Aorta (tissue), 5 donors: ENCODE results near the gene TAC3. TPM values are rescaled to one million over a fixed set of nuclear protein-coding genes. Genes with fewer than 3 reads are reported as not detected.

Source experiments
- ATAC-seq: fragments of 200-7000 bp; cut with Tn5 transposase; one replicate; pipeline ENCODE4 v1.9.1; 2022; ENCODE audit warnings: moderate library complexity; ENCODE audit not compliant: low FRiP score
- DNase-seq, 2 donors: peaks; one replicate each; pipeline ENCODE4 v3.0.0-alpha.2; 2020
- H3K27ac ChIP-seq, 2 donors: one replicate each; pipeline ENCODE4 v1.5.1; 2013; ENCODE audit warnings: low read length in 2 of 2, mild to moderate bottlenecking in 2 of 2, moderate library complexity in 2 of 2, control low read depth in 1 of 2, inconsistent platforms in 1 of 2, low read depth in 1 of 2
- H3K27me3 ChIP-seq, 2 donors: one replicate each; pipeline ENCODE4 v1.6.1; 2013; ENCODE audit warnings: control low read depth in 1 of 2, low read length in 1 of 2, mild to moderate bottlenecking in 1 of 2, moderate library complexity in 1 of 2; ENCODE audit not compliant: insufficient read depth in 2 of 2, control insufficient read depth in 1 of 2
- H3K36me3 ChIP-seq, 2 donors: one replicate each; pipeline ENCODE4 v1.6.1; 2013; ENCODE audit warnings: control low read depth in 1 of 2, low read length in 1 of 2, mild to moderate bottlenecking in 1 of 2; ENCODE audit not compliant: insufficient read depth in 2 of 2, control insufficient read depth in 1 of 2
- H3K4me1 ChIP-seq, 2 donors: one replicate each; pipeline ENCODE4 v1.6.1; 2013; ENCODE audit warnings: low read length in 2 of 2, control low read depth in 1 of 2, mild to moderate bottlenecking in 1 of 2, moderate library complexity in 1 of 2; ENCODE audit not compliant: insufficient read depth in 2 of 2, control insufficient read depth in 1 of 2
- H3K4me3 ChIP-seq, 2 donors: one replicate each; pipeline ENCODE4 v1.5.1; 2013; ENCODE audit warnings: low read length in 2 of 2, control low read depth in 1 of 2, mild to moderate bottlenecking in 1 of 2
- H3K9me3 ChIP-seq: one replicate; pipeline ENCODE4 v1.6.1; 2013; ENCODE audit warnings: mild to moderate bottlenecking, low read length; ENCODE audit not compliant: control insufficient read depth
- WGBS, 2 donors: extraction: QIAGEN DNeasy Blood & Tissue Kit; methylation state at CpG; one replicate each; pipeline ENCODE4 v1.1.7; 2013; 5-methylcytosine and 5-hydroxymethylcytosine counted together
- intact Hi-C, 2 donors: fragments of 100-400 bp; cut with DNase I; formaldehyde crosslinking; loops; one replicate each; pipeline versions ENCODE4 v1.14.2 to v1.15.0; 2022
- polyA plus RNA-seq, 2 donors: library from polyadenylated mRNA; stranded (reverse); fragments of 200-250 nt; gene quantifications; one replicate each; pipeline ENCODE4 v1.2.3, GENCODE V29; 2013
- total RNA-seq, 2 donors: library from RNA; stranded (reverse); fragmentation: NEBNext Ultra II Directional; extraction: Animal tissue kit (Norgen Biotek cat#: 25700); gene quantifications; one replicate each; pipeline ENCODE4 v1.2.1, GENCODE V29; 2021
- donor health status: healthy with polysubstance abuse.
- donor health status: Bipolar disorder and iron deficiency.
- donor health status: DM: no; HTN: no; CAD: no.
- donor health status: DM: no; HTN: no; CAD: no.
- donor health status: DM: yes; HTN: yes; CAD: no.

Gene TAC3
- total and polyA plus RNA-seq, 4 donors, result 0.88 TPM; not detected in 3

DNA sequence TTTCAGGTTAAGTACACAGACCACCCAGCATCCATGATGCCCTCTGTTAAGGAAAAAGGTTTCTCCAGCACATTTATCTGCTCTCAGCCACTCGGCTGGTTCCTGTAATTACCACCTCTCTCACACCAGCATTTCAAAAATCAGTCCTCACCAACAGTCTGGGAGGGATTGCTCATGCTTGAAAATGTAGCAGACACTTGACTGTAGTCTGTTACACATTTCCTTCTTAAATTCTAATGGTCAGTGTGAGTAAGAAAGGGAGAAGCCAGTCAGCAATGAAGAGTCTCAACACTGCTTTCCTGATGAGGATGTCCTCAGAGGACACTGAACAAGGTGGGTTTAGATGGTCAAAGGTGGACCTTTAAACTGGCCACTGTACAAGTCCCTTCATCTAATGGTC, 15.9 kb downstream of the TAC3 start:
- Histone ChIP-seq H3K9me3 (no peaks in the 10 kb centered on the region), H3K27me3 (no peaks in the 10 kb centered on the region), H3K27ac (no peak overlapping the region), H3K4me1 (no peaks in the 10 kb centered on the region), H3K36me3 (peaks cover 0 to 5% of the 10 kb centered on the region in 2 donors), H3K4me3 (no peak overlapping the region)
- WGBS, 2 donors, result 61 to 68% methylated on average over 1 of the region's 1 CpG
- no peak for DNase-seq
- no peak for ATAC-seq
- intact Hi-C loops, result no loop called here

DNA sequence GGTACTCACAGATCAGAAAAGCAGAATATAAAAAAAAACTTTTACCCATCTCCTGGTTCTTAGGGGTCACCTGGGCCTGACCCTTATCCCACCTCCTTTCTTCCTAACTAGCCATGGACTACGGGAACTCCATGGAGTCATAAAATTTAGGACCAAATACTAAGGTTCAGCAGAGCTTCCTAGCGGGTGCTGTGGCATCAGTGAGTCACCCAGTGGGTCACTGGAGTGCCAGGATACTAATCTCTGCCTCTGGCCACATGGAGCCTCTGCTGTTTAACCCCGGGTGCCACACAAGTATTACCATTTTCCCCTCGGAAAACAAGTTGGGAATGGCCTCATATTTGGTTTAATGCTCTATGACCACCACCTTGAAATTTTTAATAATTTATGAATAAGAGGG, 16.9 kb downstream of the TAC3 start:
- WGBS, 2 donors, result 76 to 77% methylated on average over 4 of the region's 4 CpGs
- Histone ChIP-seq H3K4me3 (no peak overlapping the region), H3K9me3 (no peaks in the 10 kb centered on the region), H3K27me3 (no peaks in the 10 kb centered on the region), H3K36me3 (peaks cover 0 to 5% of the 10 kb centered on the region in 2 donors), H3K4me1 (no peaks in the 10 kb centered on the region), H3K27ac (no peak overlapping the region)
- DNase-seq, result no peak
- intact Hi-C loops, result no loop called here
- ATAC-seq, result no peak

DNA sequence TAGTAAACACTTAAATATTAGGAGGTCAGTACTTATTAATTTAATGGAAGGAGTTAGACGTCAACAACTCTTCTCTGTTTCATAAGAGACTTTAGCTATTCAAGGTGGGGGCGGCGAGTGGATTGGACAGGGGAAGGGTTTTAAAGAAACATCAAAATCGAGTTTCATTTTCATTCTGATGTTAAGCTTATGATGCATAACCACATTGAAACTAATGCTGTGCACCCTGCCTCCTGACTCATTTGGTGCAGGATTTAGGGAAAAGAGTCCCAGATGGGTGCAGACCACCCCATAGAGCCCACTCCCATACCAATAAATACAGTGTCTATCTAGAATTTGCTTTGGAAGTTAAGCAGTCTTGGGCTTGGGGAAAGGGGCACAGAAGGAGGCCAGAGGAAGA, 17.3 kb downstream of the TAC3 start:
- Histone ChIP-seq H3K4me1 (no peaks in the 10 kb centered on the region), H3K36me3 (peaks cover 0 to 5% of the 10 kb centered on the region in 2 donors), H3K27me3 (no peaks in the 10 kb centered on the region), H3K4me3 (no peak overlapping the region), H3K9me3 (no peaks in the 10 kb centered on the region), H3K27ac (no peak overlapping the region)
- ATAC-seq (no peak), DNase-seq (no peak)
- intact Hi-C loops, result no loop called here
- whole genome bisulfite sequencing, 2 donors, result 70 to 76% methylated on average over 4 of the region's 4 CpGs

DNA sequence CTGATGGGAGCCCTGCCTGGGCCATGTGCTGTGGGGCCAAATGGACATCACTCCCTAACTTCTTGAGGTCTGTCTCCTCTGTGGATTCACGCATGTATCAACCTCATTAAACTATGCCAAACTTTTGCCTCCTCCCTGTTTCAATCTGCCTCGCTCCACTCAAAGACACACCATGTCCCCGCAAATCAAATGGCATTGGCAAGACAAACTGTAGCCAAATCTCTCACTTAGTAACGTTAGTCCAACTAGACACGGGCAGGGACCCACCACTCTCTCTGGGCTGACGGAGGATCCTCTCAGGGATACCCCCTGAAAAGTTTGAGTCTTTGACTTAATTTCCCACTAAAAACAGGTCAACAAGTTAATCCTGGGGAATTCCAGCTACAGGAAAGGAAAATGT, 18.0 kb downstream of the TAC3 start:
- no peaks in the 10 kb centered on the region for H3K9me3 ChIP-seq
- no peaks in the 10 kb centered on the region for H3K4me1 ChIP-seq
- no peak for ATAC-seq
- WGBS, 2 donors, result 77 to 83% methylated on average over 6 of the region's 6 CpGs
- no peak overlapping the region for H3K4me3 ChIP-seq
- intact Hi-C loops, result no loop called here
- H3K27me3 ChIP-seq, result no peaks in the 10 kb centered on the region
- no peak for DNase-seq
- H3K27ac ChIP-seq, result no peak overlapping the region
- H3K36me3 ChIP-seq, result peaks cover 0 to 3% of the 10 kb centered on the region in 2 donors

DNA sequence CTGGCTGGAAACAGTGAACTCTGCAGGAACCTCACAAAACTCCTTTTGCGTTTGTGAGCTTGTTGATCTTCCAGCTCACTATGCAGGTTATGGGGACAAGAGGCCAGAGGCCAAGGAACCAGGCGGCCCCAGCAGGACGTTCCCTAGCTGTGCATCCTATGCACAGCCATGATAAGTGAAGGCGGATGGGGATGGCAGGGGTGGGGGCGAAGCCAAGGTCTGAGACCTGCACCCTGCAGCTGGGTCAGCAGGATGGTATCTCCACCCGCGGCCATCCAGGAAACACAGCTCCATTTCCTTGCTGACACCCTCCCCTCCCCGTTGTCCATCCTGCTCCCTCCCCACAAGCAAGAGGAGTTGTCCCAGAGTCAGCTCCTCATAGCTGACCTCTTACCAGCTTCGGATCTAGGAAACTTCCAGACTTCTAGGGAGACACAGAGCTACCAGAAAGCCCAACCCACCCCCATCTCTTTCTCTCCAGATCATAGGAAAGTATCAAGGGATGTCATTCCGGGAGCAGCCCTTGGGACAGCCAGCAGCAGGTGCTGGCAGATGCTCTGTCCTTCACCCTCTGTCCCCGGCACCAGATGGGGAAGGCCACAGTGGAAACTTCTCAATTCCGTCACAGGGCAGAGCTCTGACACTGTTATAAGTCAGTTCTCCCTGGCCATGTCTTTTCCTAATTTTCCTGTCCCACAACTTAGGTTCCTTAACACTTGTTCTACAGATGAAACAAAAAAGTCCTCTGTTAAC, 19.4 kb downstream of the TAC3 start:
- no peaks in the 10 kb centered on the region for H3K4me1 ChIP-seq
- H3K27me3 ChIP-seq, result no peaks in the 10 kb centered on the region
- ATAC-seq, result no peak
- WGBS, 2 donors, result 70 to 72% methylated on average over 12 of the region's 12 CpGs
- H3K4me3 ChIP-seq, result no peak overlapping the region
- DNase-seq, result no peak
- H3K9me3 ChIP-seq, result no peaks in the 10 kb centered on the region
- H3K27ac ChIP-seq, result no peak overlapping the region
- intact Hi-C loops, result no loop called here
- peaks cover 0 to 2% of the 10 kb centered on the region in 2 donors for H3K36me3 ChIP-seq

DNA sequence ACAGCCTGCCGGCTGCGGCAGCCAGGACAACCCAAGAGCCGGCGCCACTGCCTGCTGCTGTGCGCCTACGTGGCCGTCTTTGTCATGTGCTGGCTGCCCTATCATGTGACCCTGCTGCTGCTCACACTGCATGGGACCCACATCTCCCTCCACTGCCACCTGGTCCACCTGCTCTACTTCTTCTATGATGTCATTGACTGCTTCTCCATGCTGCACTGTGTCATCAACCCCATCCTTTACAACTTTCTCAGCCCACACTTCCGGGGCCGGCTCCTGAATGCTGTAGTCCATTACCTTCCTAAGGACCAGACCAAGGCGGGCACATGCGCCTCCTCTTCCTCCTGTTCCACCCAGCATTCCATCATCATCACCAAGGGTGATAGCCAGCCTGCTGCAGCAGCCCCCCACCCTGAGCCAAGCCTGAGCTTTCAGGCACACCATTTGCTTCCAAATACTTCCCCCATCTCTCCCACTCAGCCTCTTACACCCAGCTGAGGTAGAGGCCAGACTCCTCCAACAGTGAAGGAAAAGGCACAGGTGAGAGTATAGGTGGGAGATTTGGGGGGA, 20.3 kb downstream of the TAC3 start:
- no peak overlapping the region for H3K4me3 ChIP-seq
- H3K27ac ChIP-seq, result no peak overlapping the region
- H3K4me1 ChIP-seq, result no peaks in the 10 kb centered on the region
- ATAC-seq (no peak), DNase-seq (no peak)
- H3K36me3 ChIP-seq, result peaks cover 0 to 2% of the 10 kb centered on the region in 2 donors
- no peaks in the 10 kb centered on the region for H3K9me3 ChIP-seq
- WGBS, 2 donors, result 90 to 94% methylated on average over 11 of the region's 11 CpGs
- intact Hi-C loops, result no loop called here
- no peaks in the 10 kb centered on the region for H3K27me3 ChIP-seq

DNA sequence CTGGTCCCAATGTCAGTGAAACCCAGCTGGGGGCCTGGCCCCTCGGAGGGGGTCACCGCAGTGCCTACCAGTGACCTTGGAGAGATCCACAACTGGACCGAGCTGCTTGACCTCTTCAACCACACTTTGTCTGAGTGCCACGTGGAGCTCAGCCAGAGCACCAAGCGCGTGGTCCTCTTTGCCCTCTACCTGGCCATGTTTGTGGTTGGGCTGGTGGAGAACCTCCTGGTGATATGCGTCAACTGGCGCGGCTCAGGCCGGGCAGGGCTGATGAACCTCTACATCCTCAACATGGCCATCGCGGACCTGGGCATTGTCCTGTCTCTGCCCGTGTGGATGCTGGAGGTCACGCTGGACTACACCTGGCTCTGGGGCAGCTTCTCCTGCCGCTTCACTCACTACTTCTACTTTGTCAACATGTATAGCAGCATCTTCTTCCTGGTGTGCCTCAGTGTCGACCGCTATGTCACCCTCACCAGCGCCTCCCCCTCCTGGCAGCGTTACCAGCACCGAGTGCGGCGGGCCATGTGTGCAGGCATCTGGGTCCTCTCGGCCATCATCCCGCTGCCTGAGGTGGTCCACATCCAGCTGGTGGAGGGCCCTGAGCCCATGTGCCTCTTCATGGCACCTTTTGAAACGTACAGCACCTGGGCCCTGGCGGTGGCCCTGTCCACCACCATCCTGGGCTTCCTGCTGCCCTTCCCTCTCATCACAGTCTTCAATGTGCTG, 21.0 kb downstream of the TAC3 start:
- DNase-seq (no peak), ATAC-seq (no peak)
- no peaks in the 10 kb centered on the region for H3K9me3 ChIP-seq
- WGBS, 2 donors, result 91 to 93% methylated on average over 26 of the region's 26 CpGs
- no peak overlapping the region for H3K4me3 ChIP-seq
- H3K27ac ChIP-seq, result no peak overlapping the region
- peaks cover 0 to 2% of the 10 kb centered on the region in 2 donors for H3K36me3 ChIP-seq
- intact Hi-C loops, result no loop called here
- H3K27me3 ChIP-seq, result no peaks in the 10 kb centered on the region
- no peaks in the 10 kb centered on the region for H3K4me1 ChIP-seq

DNA sequence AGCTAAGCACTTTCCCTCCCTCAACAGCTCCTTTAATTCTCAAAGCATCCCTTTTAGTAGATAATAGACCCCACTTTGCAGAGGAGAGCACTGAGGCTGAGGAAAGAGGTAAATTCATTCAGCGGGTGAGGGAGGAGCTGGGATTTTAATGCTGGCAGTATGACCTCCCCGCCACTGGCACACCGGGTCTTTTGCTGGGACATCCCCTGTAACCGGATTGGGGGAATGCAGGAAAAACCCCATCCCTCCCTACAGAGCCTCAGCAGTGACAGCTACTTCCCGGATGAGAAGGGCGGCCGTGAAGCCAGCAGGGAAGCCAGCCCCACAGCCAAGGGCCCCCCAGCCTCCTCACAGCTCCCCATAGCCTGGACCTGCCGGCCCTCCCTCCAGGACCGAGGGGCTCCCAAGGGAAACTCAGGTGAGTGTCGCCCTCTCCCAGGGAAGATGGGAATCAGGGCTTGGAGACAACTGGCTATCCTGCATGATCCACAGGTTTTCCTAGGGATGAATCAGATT, 22.0 kb downstream of the TAC3 start:
- no peaks in the 10 kb centered on the region for H3K27me3 ChIP-seq
- no peaks in the 10 kb centered on the region for H3K9me3 ChIP-seq
- WGBS, 2 donors, result 57 to 62% methylated on average over 10 of the region's 10 CpGs
- DNase-seq, result no peak
- intact Hi-C loops, result no loop called here
- ATAC-seq, result no peak
- no peak overlapping the region for H3K4me3 ChIP-seq
- peaks cover 0 to 2% of the 10 kb centered on the region in 2 donors for H3K36me3 ChIP-seq
- no peak overlapping the region for H3K27ac ChIP-seq
- no peaks in the 10 kb centered on the region for H3K4me1 ChIP-seq
